ENCODE data around the gene CNTNAP2.

The CNTNAP2 gene

GRCh38 chr7:148223160-148223559 is 2106.6 kb downstream of the CNTNAP2 start:
- no peak for DNase-seq
- Histone ChIP-seq H3K9me3 (ENCODE audit: control extremely low read depth in 1 of 5, control insufficient read depth in 4 of 5, insufficient read depth in 2 of 5, low read depth in 1 of 5, low read length in 4 of 5) (peaks cover 0 to 7% (median 0%) of the 10 kb centered on the region in 5 experiments), H3K36me3 (ENCODE audit: control insufficient read depth in 4 of 4, insufficient read depth in 4 of 4, low read length in 3 of 4) (no peaks in the 10 kb centered on the region), H3K4me1 (ENCODE audit: control extremely low read depth in 1 of 4, control insufficient read depth in 4 of 4, insufficient read depth in 4 of 4, low read length in 3 of 4) (no peaks in the 10 kb centered on the region), H3K27ac (ENCODE audit: insufficient read depth in 1 of 2, low read depth in 1 of 2, low read length in 2 of 2, poor library complexity in 1 of 2, severe bottlenecking in 2 of 2) (no peak overlapping the region), H3K4me3 (ENCODE audit: control insufficient read depth in 1 of 7, extremely low read depth in 1 of 7, insufficient read depth in 4 of 7, low read depth in 2 of 7, low read length in 6 of 7) (no peak overlapping the region), H3K27me3 (replicated peaks in 2 of 5; ENCODE audit: control insufficient read depth in 4 of 5, insufficient read depth in 5 of 5, low read length in 4 of 5) (peaks cover 0 to 1% (median 0%) of the 10 kb centered on the region in 5 experiments)
- ChIA-PET CTCF (no interaction called here), POLR2A (no interaction called here)
- no CpG with 5 or more reads among the region's 1 CpG for WGBS (ENCODE audit: insufficient coverage)

DNA sequence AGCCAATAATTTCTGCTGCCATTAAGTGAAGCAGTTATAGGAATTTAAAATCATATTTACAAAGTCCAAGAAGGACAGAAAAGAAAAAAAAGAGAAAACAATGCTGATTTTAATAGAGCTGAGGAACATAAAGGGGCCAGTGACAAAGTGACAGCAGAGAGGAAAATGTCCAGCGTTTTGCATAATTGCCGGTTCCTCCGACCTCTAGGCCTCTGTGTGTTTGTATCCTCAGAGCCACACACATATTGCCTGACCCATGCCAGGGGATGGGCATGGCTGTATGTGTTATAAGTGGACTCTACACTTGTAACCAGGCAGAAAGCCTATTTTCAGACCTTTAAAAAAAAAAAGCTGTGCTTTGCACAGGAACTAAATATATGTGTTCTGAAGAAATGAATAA is 2107.1 kb downstream of the CNTNAP2 start:
- DNase-seq, result no peak
- no peaks in the 10 kb centered on the region for H3K36me3 ChIP-seq (ENCODE audit: control insufficient read depth in 4 of 4, insufficient read depth in 4 of 4, low read length in 3 of 4)
- peaks cover 0 to 1% (median 0%) of the 10 kb centered on the region in 5 experiments for H3K27me3 ChIP-seq (replicated peaks in 2 of 5; ENCODE audit: control insufficient read depth in 4 of 5, insufficient read depth in 5 of 5, low read length in 4 of 5)
- H3K9me3 ChIP-seq (ENCODE audit: control extremely low read depth in 1 of 5, control insufficient read depth in 4 of 5, insufficient read depth in 2 of 5, low read depth in 1 of 5, low read length in 4 of 5), result peaks cover 0 to 7% (median 0%) of the 10 kb centered on the region in 5 experiments
- H3K4me3 ChIP-seq (ENCODE audit: control insufficient read depth in 1 of 7, extremely low read depth in 1 of 7, insufficient read depth in 4 of 7, low read depth in 2 of 7, low read length in 6 of 7), result no peak overlapping the region
- WGBS (ENCODE audit: insufficient coverage), result 100% methylated on average over 3 of the region's 3 CpGs
- POLR2A ChIA-PET, result no interaction called here
- H3K4me1 ChIP-seq (ENCODE audit: control extremely low read depth in 1 of 4, control insufficient read depth in 4 of 4, insufficient read depth in 4 of 4, low read length in 3 of 4), result no peaks in the 10 kb centered on the region
- CTCF ChIA-PET, result no interaction called here
- H3K27ac ChIP-seq (ENCODE audit: insufficient read depth in 1 of 2, low read depth in 1 of 2, low read length in 2 of 2, poor library complexity in 1 of 2, severe bottlenecking in 2 of 2), result no peak overlapping the region

- ChIA-PET CTCF (no interaction called here), POLR2A (no interaction called here)
- no peak overlapping the region for H3K4me3 ChIP-seq (ENCODE audit: control insufficient read depth in 1 of 7, extremely low read depth in 1 of 7, insufficient read depth in 4 of 7, low read depth in 2 of 7, low read length in 6 of 7)
- WGBS (ENCODE audit: insufficient coverage), result 95% methylated on average over 3 of the region's 3 CpGs
- H3K4me1 ChIP-seq (ENCODE audit: control extremely low read depth in 1 of 4, control insufficient read depth in 4 of 4, insufficient read depth in 4 of 4, low read length in 3 of 4), result no peaks in the 10 kb centered on the region
- no peak for DNase-seq
- peaks cover 0 to 6% (median 0%) of the 10 kb centered on the region in 5 experiments for H3K9me3 ChIP-seq (ENCODE audit: control extremely low read depth in 1 of 5, control insufficient read depth in 4 of 5, insufficient read depth in 2 of 5, low read depth in 1 of 5, low read length in 4 of 5)
- peaks cover 0 to 2% (median 0%) of the 10 kb centered on the region in 5 experiments for H3K27me3 ChIP-seq (replicated peaks in 2 of 5; ENCODE audit: control insufficient read depth in 4 of 5, insufficient read depth in 5 of 5, low read length in 4 of 5)
- H3K36me3 ChIP-seq (ENCODE audit: control insufficient read depth in 4 of 4, insufficient read depth in 4 of 4, low read length in 3 of 4), result no peaks in the 10 kb centered on the region
- no peak overlapping the region for H3K27ac ChIP-seq (ENCODE audit: insufficient read depth in 1 of 2, low read depth in 1 of 2, low read length in 2 of 2, poor library complexity in 1 of 2, severe bottlenecking in 2 of 2)
These were observed 2113.7 kb downstream of the CNTNAP2 start for GRCh38 chr7:148230296-148230695.

DNA sequence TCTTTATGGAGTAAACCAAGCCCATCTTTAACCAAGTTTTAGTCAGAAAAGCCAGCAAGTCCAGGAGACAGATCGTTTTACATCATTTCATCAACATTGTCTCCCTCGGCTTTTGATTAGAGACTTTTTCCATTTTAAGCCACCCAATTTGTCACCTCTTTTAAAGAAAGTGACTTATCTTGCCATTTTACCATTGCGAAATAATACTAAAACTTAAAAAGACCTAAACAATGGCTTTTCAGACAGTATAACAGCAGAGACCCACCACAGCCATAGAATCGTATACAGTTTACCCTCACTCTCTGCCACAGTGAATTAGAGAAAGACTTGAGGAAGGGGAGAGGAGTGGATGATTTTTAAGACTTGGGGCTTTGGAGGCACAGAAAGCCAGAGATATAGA is 2114.3 kb downstream of the CNTNAP2 start:
- DNase-seq, result no peak
- H3K9me3 ChIP-seq (ENCODE audit: control extremely low read depth in 1 of 5, control insufficient read depth in 4 of 5, insufficient read depth in 2 of 5, low read depth in 1 of 5, low read length in 4 of 5), result peaks cover 0 to 3% (median 0%) of the 10 kb centered on the region in 5 experiments
- CTCF ChIA-PET, result no interaction called here

GRCh38 chr7:148232784-148233183 is 2116.2 kb downstream of the CNTNAP2 start:
- H3K36me3 ChIP-seq (ENCODE audit: control insufficient read depth in 4 of 4, insufficient read depth in 4 of 4, low read length in 3 of 4), result no peaks in the 10 kb centered on the region
- no peak overlapping the region for H3K27ac ChIP-seq (ENCODE audit: insufficient read depth in 1 of 2, low read depth in 1 of 2, low read length in 2 of 2, poor library complexity in 1 of 2, severe bottlenecking in 2 of 2)
- ChIA-PET POLR2A (no interaction called here), CTCF (no interaction called here)
- H3K4me3 ChIP-seq (ENCODE audit: control insufficient read depth in 1 of 7, extremely low read depth in 1 of 7, insufficient read depth in 4 of 7, low read depth in 2 of 7, low read length in 6 of 7), result no peak overlapping the region
- H3K9me3 ChIP-seq (ENCODE audit: control extremely low read depth in 1 of 5, control insufficient read depth in 4 of 5, insufficient read depth in 2 of 5, low read depth in 1 of 5, low read length in 4 of 5), result no peaks in the 10 kb centered on the region
- peaks cover 0 to 2% (median 0%) of the 10 kb centered on the region in 5 experiments for H3K27me3 ChIP-seq (replicated peaks in 2 of 5; ENCODE audit: control insufficient read depth in 4 of 5, insufficient read depth in 5 of 5, low read length in 4 of 5)
- DNase-seq, result no peak
- 93% methylated on average over 2 of the region's 3 CpGs for WGBS (ENCODE audit: insufficient coverage)
- H3K4me1 ChIP-seq (ENCODE audit: control extremely low read depth in 1 of 4, control insufficient read depth in 4 of 4, insufficient read depth in 4 of 4, low read length in 3 of 4), result no peaks in the 10 kb centered on the region

More for the DNA sequence above, 2114.3 kb downstream of the CNTNAP2 start:
- H3K36me3 ChIP-seq (ENCODE audit: control insufficient read depth in 4 of 4, insufficient read depth in 4 of 4, low read length in 3 of 4), result no peaks in the 10 kb centered on the region
- H3K4me1 ChIP-seq (ENCODE audit: control extremely low read depth in 1 of 4, control insufficient read depth in 4 of 4, insufficient read depth in 4 of 4, low read length in 3 of 4), result no peaks in the 10 kb centered on the region
- H3K27me3 ChIP-seq (replicated peaks in 2 of 5; ENCODE audit: control insufficient read depth in 4 of 5, insufficient read depth in 5 of 5, low read length in 4 of 5), result peaks cover 0 to 2% (median 0%) of the 10 kb centered on the region in 5 experiments
- POLR2A ChIA-PET, result no interaction called here
- 94% methylated on average over 3 of the region's 4 CpGs for WGBS (ENCODE audit: insufficient coverage)
- no peak overlapping the region for H3K4me3 ChIP-seq (ENCODE audit: control insufficient read depth in 1 of 7, extremely low read depth in 1 of 7, insufficient read depth in 4 of 7, low read depth in 2 of 7, low read length in 6 of 7)
- no peak overlapping the region for H3K27ac ChIP-seq (ENCODE audit: insufficient read depth in 1 of 2, low read depth in 1 of 2, low read length in 2 of 2, poor library complexity in 1 of 2, severe bottlenecking in 2 of 2)

- no peaks in the 10 kb centered on the region for H3K36me3 ChIP-seq (ENCODE audit: control insufficient read depth in 4 of 4, insufficient read depth in 4 of 4, low read length in 3 of 4)
- ChIA-PET POLR2A (no interaction called here), CTCF (no interaction called here)
- peaks cover 0 to 2% (median 0%) of the 10 kb centered on the region in 5 experiments for H3K27me3 ChIP-seq (replicated peaks in 2 of 5; ENCODE audit: control insufficient read depth in 4 of 5, insufficient read depth in 5 of 5, low read length in 4 of 5)
- H3K4me1 ChIP-seq (ENCODE audit: control extremely low read depth in 1 of 4, control insufficient read depth in 4 of 4, insufficient read depth in 4 of 4, low read length in 3 of 4), result no peaks in the 10 kb centered on the region
- H3K27ac ChIP-seq (ENCODE audit: insufficient read depth in 1 of 2, low read depth in 1 of 2, low read length in 2 of 2, poor library complexity in 1 of 2, severe bottlenecking in 2 of 2), result no peak overlapping the region
- WGBS (ENCODE audit: insufficient coverage), result no CpG with 5 or more reads among the region's 1 CpG
- DNase-seq, result no peak
- H3K9me3 ChIP-seq (ENCODE audit: control extremely low read depth in 1 of 5, control insufficient read depth in 4 of 5, insufficient read depth in 2 of 5, low read depth in 1 of 5, low read length in 4 of 5), result no peaks in the 10 kb centered on the region
- H3K4me3 ChIP-seq (ENCODE audit: control insufficient read depth in 1 of 7, extremely low read depth in 1 of 7, insufficient read depth in 4 of 7, low read depth in 2 of 7, low read length in 6 of 7), result no peak overlapping the region
These were observed 2118.1 kb downstream of the CNTNAP2 start for GRCh38 chr7:148234715-148235114.

- H3K4me3 ChIP-seq (ENCODE audit: control insufficient read depth in 1 of 7, extremely low read depth in 1 of 7, insufficient read depth in 4 of 7, low read depth in 2 of 7, low read length in 6 of 7), result no peak overlapping the region
- CTCF ChIA-PET, result no interaction called here
- POLR2A ChIA-PET, result no interaction called here
- H3K4me1 ChIP-seq (ENCODE audit: control extremely low read depth in 1 of 4, control insufficient read depth in 4 of 4, insufficient read depth in 4 of 4, low read length in 3 of 4), result no peaks in the 10 kb centered on the region
- WGBS (ENCODE audit: insufficient coverage), result 100% methylated on average over 1 of the region's 1 CpG
- no peaks in the 10 kb centered on the region for H3K9me3 ChIP-seq (ENCODE audit: control extremely low read depth in 1 of 5, control insufficient read depth in 4 of 5, insufficient read depth in 2 of 5, low read depth in 1 of 5, low read length in 4 of 5)
- peaks cover 0 to 7% (median 3%) of the 10 kb centered on the region in 5 experiments for H3K27me3 ChIP-seq (replicated peaks in 2 of 5; ENCODE audit: control insufficient read depth in 4 of 5, insufficient read depth in 5 of 5, low read length in 4 of 5)
- no peak overlapping the region for H3K27ac ChIP-seq (ENCODE audit: insufficient read depth in 1 of 2, low read depth in 1 of 2, low read length in 2 of 2, poor library complexity in 1 of 2, severe bottlenecking in 2 of 2)
- no peaks in the 10 kb centered on the region for H3K36me3 ChIP-seq (ENCODE audit: control insufficient read depth in 4 of 4, insufficient read depth in 4 of 4, low read length in 3 of 4)
- no peak for DNase-seq
These were observed 2122.2 kb downstream of the CNTNAP2 start for GRCh38 chr7:148238761-148239325.

Measured in common myeloid progenitor, CD34-positive (primary cell).